BLaER1 (cell line): Measurements from ENCODE around the gene LMBRD1.

ENCODE experiments used
- H3K27ac ChIP-seq: shearing (Covaris generic); formaldehyde crosslinking; 2 replicates; pipeline ENCODE4 v1.8.1; 2022
- H3K27me3 ChIP-seq: shearing (Covaris generic); formaldehyde crosslinking; 2 replicates; pipeline ENCODE4 v1.8.1; 2022
- H3K36me3 ChIP-seq: shearing (Covaris generic); formaldehyde crosslinking; 2 replicates; pipeline ENCODE4 v1.8.1; 2022
- H3K4me1 ChIP-seq: shearing (Covaris generic); formaldehyde crosslinking; 2 replicates; pipeline ENCODE4 v1.8.1; 2022
- H3K4me2 ChIP-seq: shearing (Covaris generic); formaldehyde crosslinking; 2 replicates; pipeline ENCODE4 v1.8.1; 2022
- H3K4me3 ChIP-seq: shearing (Covaris generic); formaldehyde crosslinking; 2 replicates; pipeline ENCODE4 v1.8.1; 2022
- H3K9ac ChIP-seq: shearing (Covaris generic); formaldehyde crosslinking; 2 replicates; pipeline ENCODE4 v1.8.1; 2022
- H3K9me3 ChIP-seq: shearing (Covaris generic); formaldehyde crosslinking; 2 replicates; pipeline ENCODE4 v1.8.1; 2022
- H4K20me1 ChIP-seq: shearing (Covaris generic); formaldehyde crosslinking; 2 replicates; pipeline ENCODE4 v1.8.1; 2022
- Cebpa-rat ChIP-seq: shearing (Covaris generic); IDR thresholded peaks from 2 replicates; pipeline ENCODE4 v1.8.1; 2022

The LMBRD1 gene

GRCh38 chr6:69761853-69762252, 35.0 kb downstream of the LMBRD1 start:
- Histone ChIP-seq H3K4me2 (no peak overlapping the region), H3K4me3 (no peak overlapping the region), H3K27ac (no peak overlapping the region), H3K9ac (no peak overlapping the region), H4K20me1 (peaks cover 4% of the 10 kb centered on the region; the same call in 1 of the 2 replicates), H3K4me1 (peaks cover 6% of the 10 kb centered on the region; the same call in 1 of the 2 replicates), H3K27me3 (no peaks in the 10 kb centered on the region), H3K36me3 (no peaks in the 10 kb centered on the region), H3K9me3 (no peaks in the 10 kb centered on the region)
- no peak for TF ChIP-seq Cebpa-rat

DNA sequence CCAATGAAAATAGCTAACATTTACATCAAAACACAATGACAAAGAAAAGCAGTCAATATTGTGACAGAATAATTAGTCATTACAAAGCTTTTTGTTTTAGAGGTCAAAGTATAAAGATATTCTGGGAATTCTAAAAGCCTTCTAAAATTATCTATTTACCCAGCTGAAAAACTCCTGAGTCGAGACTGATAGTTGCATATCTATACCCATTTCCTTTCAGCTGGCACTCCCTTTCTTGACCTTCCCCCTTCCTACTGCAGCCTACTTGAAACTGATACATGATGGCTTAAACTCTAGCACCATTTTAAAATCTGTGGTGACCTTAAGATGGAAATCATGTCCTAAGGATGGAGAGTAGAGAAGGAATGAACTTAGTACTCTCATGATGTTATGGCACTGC, 38.6 kb downstream of the LMBRD1 start:
- H3K27ac ChIP-seq, result no peak overlapping the region
- H3K36me3 ChIP-seq, result no peaks in the 10 kb centered on the region
- H3K4me3 ChIP-seq, result no peak overlapping the region
- 0 out of 2 replicates have a peak, but pooled peaks cover 6% of the 10 kb centered on the region for H3K9me3 ChIP-seq
- H4K20me1 ChIP-seq, result peaks cover 4% of the 10 kb centered on the region; the same call in 1 of the 2 replicates
- peaks cover 6% of the 10 kb centered on the region; the same call in 1 of the 2 replicates for H3K4me1 ChIP-seq
- H3K4me2 ChIP-seq, result no peak overlapping the region
- TF ChIP-seq Cebpa-rat, result no peak
- H3K9ac ChIP-seq, result no peak overlapping the region
- H3K27me3 ChIP-seq, result no peaks in the 10 kb centered on the region

DNA sequence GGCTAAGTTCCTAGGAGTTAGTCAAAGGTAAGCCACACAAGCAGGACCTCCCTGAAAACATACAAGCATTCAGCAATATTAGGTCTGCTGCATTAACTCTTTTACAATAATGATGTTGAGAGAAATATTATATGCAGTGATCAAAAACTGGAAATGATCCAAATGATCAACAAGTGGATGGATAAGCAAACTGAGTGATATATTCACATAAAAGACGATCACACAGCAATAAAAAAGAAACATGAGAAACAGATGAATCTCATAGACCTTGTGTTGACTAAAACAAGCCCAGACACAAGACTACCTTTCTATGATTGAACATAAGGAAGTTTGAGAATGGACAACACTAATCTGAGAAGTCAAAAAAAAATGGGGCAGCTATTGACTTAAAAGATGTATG, 39.9 kb downstream of the LMBRD1 start:
- Histone ChIP-seq H3K9me3 (0 out of 2 replicates have a peak, but pooled peaks cover 6% of the 10 kb centered on the region), H3K27me3 (no peaks in the 10 kb centered on the region), H4K20me1 (peaks cover 4% of the 10 kb centered on the region; the same call in 1 of the 2 replicates), H3K36me3 (no peaks in the 10 kb centered on the region), H3K4me3 (no peak overlapping the region), H3K9ac (no peak overlapping the region), H3K4me1 (peaks cover 6% of the 10 kb centered on the region; the same call in 1 of the 2 replicates), H3K4me2 (no peak overlapping the region), H3K27ac (no peak overlapping the region)
- TF ChIP-seq Cebpa-rat, result no peak

DNA sequence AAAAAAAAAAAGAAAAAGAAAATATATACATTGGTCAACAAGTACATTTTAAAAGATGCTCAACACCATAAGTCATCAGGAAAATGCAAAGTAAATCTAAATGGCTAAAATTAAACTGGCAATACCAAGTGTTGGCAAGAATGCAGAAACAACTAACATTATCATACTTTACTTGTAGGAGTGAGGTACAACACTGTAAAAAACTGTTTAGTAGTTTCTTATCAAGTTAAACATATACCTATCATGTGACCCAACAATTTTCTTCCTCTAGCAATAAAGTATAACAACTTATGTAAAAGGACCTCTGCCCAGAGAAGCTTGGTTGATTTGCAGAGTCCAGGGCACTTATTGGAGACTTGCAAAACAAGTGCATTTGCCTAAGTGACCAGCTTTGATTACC, 40.4 kb downstream of the LMBRD1 start:
- H3K9me3 ChIP-seq, result 0 out of 2 replicates have a peak, but pooled peaks cover 6% of the 10 kb centered on the region
- no peak overlapping the region for H3K4me2 ChIP-seq

DNA sequence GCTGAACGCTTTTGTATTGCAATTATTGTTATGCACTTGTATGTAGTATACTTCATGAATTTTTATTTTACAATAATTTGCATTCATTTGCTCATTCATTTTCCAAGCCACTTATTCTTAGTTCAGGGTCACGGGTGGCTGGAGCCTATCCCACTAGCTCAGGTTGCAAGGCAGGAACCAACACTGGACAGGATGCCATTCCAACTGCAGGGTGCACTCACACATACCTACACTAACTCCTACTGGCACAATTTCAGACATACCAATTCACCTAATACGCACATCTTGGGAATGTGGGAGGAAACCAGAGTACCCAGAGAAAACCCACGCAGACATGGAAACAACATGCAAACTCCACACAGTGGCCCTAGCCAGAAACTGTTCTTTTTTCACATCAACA, 61.8 kb downstream of the LMBRD1 start:
- Histone ChIP-seq H3K4me1 (no peaks in the 10 kb centered on the region), H3K27me3 (no peaks in the 10 kb centered on the region), H3K4me3 (no peak overlapping the region), H3K27ac (no peak overlapping the region), H3K9me3 (no peaks in the 10 kb centered on the region), H3K36me3 (0 out of 2 replicates have a peak, but pooled peaks cover 3% of the 10 kb centered on the region), H3K9ac (no peak overlapping the region), H3K4me2 (no peak overlapping the region), H4K20me1 (no peaks in the 10 kb centered on the region)
- TF ChIP-seq Cebpa-rat, result no peak

More for the DNA sequence above, 40.4 kb downstream of the LMBRD1 start:
- peaks cover 4% of the 10 kb centered on the region; the same call in 1 of the 2 replicates for H4K20me1 ChIP-seq
- H3K36me3 ChIP-seq, result no peaks in the 10 kb centered on the region
- H3K9ac ChIP-seq, result no peak overlapping the region
- no peak overlapping the region for H3K27ac ChIP-seq
- peaks cover 6% of the 10 kb centered on the region; the same call in 1 of the 2 replicates for H3K4me1 ChIP-seq
- no peak overlapping the region for H3K4me3 ChIP-seq
- no peaks in the 10 kb centered on the region for H3K27me3 ChIP-seq
- no peak for TF ChIP-seq Cebpa-rat

- Histone ChIP-seq H3K9me3 (no peaks in the 10 kb centered on the region), H3K27me3 (no peaks in the 10 kb centered on the region), H3K9ac (no peak overlapping the region), H3K4me1 (no peaks in the 10 kb centered on the region), H3K4me2 (no peak overlapping the region), H3K4me3 (no peak overlapping the region), H3K27ac (no peak overlapping the region), H3K36me3 (0 out of 2 replicates have a peak, but pooled peaks cover 3% of the 10 kb centered on the region), H4K20me1 (no peaks in the 10 kb centered on the region)
- TF ChIP-seq Cebpa-rat, result no peak
These were observed 64.2 kb downstream of the LMBRD1 start for GRCh38 chr6:69732640-69733039.

- no peak overlapping the region for H3K4me2 ChIP-seq
- no peaks in the 10 kb centered on the region for H4K20me1 ChIP-seq
- H3K4me3 ChIP-seq, result no peak overlapping the region
- TF ChIP-seq Cebpa-rat, result no peak
- 0 out of 2 replicates have a peak, but pooled peaks cover 3% of the 10 kb centered on the region for H3K36me3 ChIP-seq
- H3K9me3 ChIP-seq, result no peaks in the 10 kb centered on the region
- H3K9ac ChIP-seq, result no peak overlapping the region
- H3K27ac ChIP-seq, result no peak overlapping the region
- no peaks in the 10 kb centered on the region for H3K4me1 ChIP-seq
- no peaks in the 10 kb centered on the region for H3K27me3 ChIP-seq
These were observed 64.8 kb downstream of the LMBRD1 start for GRCh38 chr6:69732045-69732444.

GRCh38 chr6:69729870-69730449, 66.8 kb downstream of the LMBRD1 start:
- Histone ChIP-seq H3K9ac (no peak overlapping the region), H3K27ac (no peak overlapping the region)
- no peak for TF ChIP-seq Cebpa-rat

GRCh38 chr6:69722683-69723082, 74.1 kb downstream of the LMBRD1 start:
- Histone ChIP-seq H3K4me2 (no peak overlapping the region), H3K9me3 (peaks cover 8% of the 10 kb centered on the region), H3K9ac (no peak overlapping the region), H3K27ac (no peak overlapping the region), H3K4me3 (no peak overlapping the region), H4K20me1 (no peaks in the 10 kb centered on the region), H3K4me1 (no peaks in the 10 kb centered on the region), H3K27me3 (no peaks in the 10 kb centered on the region), H3K36me3 (peaks cover 20% of the 10 kb centered on the region; the same call in 1 of the 2 replicates)
- no peak for TF ChIP-seq Cebpa-rat

More at GRCh38 chr6:69729870-69730449, 66.8 kb downstream of the LMBRD1 start:
- Histone ChIP-seq H3K27me3 (no peaks in the 10 kb centered on the region), H3K4me3 (no peak overlapping the region), H3K36me3 (peaks cover 8% of the 10 kb centered on the region; the same call in 1 of the 2 replicates), H3K4me2 (no peak overlapping the region), H4K20me1 (no peaks in the 10 kb centered on the region), H3K9me3 (peaks cover 8% of the 10 kb centered on the region), H3K4me1 (no peaks in the 10 kb centered on the region)

GRCh38 chr6:69719602-69720193, 77.1 kb downstream of the LMBRD1 start:
- no peak overlapping the region for H3K4me3 ChIP-seq
- H3K9me3 ChIP-seq, result no peaks in the 10 kb centered on the region; the same call in 1 of the 2 replicates
- H3K27ac ChIP-seq, result no peak overlapping the region
- H3K27me3 ChIP-seq, result no peaks in the 10 kb centered on the region
- no peak overlapping the region for H3K4me2 ChIP-seq
- no peaks in the 10 kb centered on the region for H3K4me1 ChIP-seq
- no peak for TF ChIP-seq Cebpa-rat
- H3K36me3 ChIP-seq, result peaks cover 24% of the 10 kb centered on the region
- no peak overlapping the region for H3K9ac ChIP-seq
- H4K20me1 ChIP-seq, result no peaks in the 10 kb centered on the region
